Measurements from ENCODE around the gene MED9.

The MED9 gene

DNA sequence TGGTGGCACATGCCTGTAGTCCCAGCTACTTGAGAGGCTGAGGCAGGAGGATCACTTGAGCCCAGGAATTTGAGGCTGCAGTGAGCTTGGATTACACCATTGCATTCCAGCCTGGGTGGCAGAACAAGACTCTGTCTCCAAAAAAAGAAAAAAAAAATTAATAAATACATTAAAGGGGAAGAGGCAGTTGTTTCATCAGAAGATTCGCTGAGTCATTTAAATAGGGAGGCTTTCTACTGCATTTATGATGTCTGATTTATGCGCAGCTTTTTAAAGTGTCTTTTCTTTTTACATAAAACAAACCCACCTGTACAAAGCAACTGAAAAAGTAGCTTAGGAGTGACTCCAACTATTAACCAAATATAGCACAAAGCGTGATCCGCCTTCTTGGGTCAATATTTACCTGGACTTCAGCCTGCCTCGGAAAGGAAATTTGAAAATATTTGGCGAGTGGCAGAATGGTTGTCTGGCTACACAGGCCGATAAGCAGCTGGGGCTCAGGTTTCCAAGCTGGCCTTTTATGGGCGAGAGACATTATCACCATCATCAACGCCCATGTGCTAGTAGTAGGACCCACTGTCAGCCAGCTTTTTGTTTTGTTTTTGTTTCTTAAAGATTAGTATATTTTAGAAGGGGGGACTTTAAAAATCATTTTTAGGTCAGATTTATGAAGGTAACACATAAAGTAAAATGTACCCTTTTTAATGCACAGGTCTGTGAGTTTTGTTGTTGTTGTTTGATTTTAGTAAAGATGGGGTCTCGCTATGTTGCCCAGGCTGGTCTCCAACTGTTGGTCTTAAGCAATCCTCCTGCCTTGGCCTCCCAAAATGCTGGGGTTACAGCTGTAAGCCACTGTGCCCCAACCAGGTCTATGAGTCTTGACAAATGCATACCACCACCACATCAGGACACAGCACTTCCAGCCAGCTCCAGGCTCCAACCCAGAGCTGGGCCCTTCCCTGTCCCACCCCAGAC is 61.9 kb downstream of the MED9 start:
- peak; percentile 38 for DNase-seq

DNA sequence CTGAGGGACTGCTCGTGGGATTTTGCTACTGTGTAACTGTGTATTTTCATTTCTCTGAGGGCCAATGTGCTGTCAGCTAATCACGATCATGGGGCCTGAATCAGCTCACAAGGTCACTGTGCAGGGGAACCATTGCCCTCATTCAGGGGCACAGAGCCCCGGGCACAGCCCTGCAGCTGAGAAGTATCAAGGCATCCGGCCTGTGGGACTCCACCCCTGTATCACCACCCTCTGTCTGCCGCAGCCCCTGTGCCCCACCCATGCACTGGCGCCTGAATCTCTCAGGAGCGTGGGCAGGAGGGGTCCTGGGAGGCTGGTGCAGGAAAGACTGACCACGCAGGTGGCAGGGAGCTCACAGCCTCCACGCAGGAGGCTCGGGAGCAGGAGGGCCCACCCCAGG is 62.8 kb downstream of the MED9 start:
- DNase-seq, result no peak

DNA sequence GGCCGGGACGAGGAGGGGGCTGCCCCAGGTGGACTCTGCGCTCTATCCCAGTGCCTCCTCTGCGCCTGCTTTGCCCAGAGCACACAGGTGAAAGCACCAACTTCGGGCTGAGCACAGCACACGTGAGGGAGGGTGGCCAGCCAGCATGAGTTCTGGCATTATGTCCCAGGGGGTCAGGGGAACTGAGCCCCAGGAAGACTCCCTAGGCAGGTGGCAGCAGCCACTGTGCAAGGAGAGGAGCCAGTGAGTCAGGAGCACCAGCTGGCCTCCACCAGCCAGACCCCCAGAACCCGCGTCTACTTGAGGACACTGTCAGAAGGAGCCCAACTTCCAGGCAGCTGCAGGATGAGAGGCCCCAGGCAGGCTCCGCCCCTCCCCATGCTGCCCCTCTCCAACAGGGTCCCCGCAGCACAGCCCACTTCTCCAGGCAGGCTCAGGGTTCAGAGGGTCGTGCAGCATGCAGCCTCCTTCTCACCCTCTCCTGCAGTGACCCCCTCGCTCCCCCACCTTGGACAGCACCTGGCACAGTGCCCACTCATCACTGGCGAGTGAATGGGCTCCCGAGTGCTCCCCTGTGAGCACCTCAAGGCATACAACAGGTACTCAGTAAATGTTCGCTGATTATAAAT is 63.6 kb downstream of the MED9 start:
- no peak for DNase-seq

DNA sequence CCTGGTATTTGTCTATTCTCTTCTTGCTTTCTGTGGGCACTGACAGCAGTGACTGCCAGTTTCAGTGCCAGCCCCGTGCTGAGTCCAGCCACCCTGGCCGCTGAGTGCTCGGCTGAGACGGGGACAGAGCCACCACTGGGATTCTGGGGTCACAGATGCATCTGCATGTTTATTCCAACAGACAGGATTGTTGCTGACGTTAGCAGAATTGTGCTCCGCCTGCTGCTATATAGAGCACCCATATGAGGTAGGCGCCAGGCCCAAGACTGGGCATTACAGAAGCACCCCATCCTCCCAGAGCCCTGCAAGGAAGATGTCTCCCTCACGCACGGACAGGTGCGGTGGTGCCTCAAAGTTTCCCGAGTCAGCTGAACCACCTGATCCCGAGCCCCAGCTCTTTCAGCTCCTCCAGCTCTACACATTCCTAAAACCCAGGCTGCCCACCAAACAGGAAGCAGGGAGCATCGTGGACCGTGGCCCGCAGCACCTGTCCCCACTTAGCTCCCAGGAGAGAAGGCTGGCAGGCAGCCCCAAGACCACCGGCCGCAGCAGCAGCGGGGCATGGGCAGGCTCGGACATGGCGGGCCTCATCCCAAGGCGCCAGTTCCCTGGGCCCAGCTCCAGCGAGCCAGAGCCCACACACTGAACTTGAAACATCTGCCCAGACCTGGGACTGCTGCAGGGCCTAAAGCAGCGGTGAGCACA is 64.3 kb downstream of the MED9 start:
- no peak for DNase-seq

DNA sequence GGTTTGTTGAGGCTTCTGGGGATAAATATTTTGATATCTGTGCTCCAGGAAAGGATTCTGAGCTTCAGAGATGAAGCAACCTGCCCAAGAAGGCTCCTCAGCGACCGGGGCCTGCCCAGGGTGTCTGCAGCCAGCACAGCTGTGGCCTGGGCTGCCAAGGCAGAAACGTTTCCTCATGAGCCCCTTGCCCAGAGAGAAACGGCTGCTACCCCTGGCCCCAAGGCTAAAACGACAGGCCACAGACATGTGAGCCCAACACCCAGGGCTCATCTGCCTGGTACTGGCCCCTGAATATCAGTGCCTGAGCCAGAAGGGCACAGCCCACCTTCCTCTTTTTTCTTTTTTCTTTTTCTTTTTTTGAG is 64.8 kb downstream of the MED9 start:
- DNase-seq, result no peak

Measured in fibroblast of skin of scalp (primary cell).